ENCODE measurements around the gene MITF.

MITF gene

DNA sequence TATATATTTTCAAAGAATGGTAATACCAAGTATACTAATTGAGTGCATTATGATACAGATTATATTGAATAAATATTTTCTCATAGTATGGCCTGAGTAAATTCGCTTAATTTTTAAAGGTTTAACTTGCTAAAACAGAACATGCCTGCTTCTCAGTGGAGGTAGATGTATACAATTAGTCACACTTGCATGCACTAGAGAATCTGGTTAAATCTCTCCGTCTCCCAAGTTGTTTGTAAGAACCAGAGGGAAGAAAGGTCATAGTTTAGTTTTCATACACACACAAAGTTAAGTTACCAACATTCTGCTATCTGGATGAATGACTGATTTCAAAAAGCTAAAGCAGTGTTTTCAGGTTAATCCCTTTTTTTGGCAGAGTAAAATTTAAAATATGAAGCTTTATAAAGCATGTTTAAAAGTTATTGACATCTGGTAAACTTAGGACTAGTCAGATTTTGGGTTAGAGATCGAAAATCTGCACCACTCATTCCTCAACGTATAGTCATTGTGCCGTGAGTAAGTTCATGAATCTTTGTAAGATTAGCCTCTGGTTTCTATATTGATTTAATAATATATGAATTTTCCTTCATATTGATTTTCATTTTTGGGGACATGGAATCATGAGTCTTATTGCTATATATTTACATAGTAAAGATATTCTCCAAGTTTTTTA, 142.6 kb downstream of the MITF start:
- DNase-seq (ENCODE audit: low read depth) = no peak
- TF ChIP-seq, protein P1, sequence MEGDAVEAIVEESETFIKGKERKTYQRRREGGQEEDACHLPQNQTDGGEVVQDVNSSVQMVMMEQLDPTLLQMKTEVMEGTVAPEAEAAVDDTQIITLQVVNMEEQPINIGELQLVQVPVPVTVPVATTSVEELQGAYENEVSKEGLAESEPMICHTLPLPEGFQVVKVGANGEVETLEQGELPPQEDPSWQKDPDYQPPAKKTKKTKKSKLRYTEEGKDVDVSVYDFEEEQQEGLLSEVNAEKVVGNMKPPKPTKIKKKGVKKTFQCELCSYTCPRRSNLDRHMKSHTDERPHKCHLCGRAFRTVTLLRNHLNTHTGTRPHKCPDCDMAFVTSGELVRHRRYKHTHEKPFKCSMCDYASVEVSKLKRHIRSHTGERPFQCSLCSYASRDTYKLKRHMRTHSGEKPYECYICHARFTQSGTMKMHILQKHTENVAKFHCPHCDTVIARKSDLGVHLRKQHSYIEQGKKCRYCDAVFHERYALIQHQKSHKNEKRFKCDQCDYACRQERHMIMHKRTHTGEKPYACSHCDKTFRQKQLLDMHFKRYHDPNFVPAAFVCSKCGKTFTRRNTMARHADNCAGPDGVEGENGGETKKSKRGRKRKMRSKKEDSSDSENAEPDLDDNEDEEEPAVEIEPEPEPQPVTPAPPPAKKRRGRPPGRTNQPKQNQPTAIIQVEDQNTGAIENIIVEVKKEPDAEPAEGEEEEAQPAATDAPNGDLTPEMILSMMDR (IDR thresholded peaks at IDR 0.05; ENCODE audit: control insufficient read depth, extremely low read depth, insufficient read depth) = no peak
- H3K4me3 ChIP-seq (ENCODE audit: low read depth, low read length) = no peak overlapping the region

GRCh38 chr3:69882560-69882959, 143.3 kb downstream of the MITF start:
- TF ChIP-seq, protein P1 (IDR thresholded peaks at IDR 0.05; ENCODE audit: control insufficient read depth, extremely low read depth, insufficient read depth) = no peak
- no peak overlapping the region for H3K4me3 ChIP-seq (ENCODE audit: low read depth, low read length)
- no peak for DNase-seq (ENCODE audit: low read depth)

DNA sequence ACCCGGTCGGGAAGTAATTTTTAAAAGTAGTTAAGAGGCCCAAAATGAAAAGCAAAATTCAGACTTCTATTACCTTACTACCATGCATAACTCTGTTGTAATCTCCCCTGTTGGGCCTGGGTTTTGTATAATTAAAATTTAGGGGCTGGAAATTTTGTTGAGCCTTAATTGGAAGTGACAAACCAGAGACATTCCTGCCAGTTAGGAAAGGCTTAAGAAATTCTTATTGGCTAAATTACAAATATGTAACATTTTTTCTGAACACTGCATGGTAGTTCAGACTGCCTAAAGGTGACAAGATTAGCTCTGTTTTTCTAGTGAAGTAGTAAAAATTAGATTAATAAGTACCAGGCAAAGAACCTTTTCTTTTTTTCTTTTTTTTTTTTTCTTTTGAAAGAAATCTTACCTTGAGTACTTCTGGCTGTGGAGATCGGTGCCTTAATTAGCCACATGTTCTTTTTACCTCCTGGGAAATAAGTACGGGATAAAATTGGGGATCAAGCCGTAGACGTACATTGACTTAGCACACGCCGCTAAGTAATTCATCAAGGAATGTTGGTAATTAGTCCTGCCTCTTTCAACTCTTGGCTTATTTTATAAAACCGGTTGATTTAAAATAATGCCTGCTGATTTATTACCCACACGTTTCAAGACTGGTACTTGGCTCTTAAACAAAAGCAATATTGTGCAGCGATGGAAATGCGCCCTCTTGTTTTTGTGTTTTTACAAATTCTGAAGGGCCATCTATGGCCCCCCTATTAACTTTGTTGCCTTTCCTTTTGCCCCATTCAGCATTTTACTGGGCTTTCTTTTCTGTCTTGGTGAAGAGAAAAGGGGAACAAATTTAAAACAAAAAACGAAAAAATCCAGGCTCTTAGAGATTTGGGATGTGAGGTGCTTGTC, 149.0 kb downstream of the MITF start:
- H3K4me3 ChIP-seq (ENCODE audit: low read depth, low read length) = no peak overlapping the region
- TF ChIP-seq, protein P1 (IDR thresholded peaks at IDR 0.05; ENCODE audit: control insufficient read depth, extremely low read depth, insufficient read depth) = no peak
- no peak for DNase-seq (ENCODE audit: low read depth)

DNA sequence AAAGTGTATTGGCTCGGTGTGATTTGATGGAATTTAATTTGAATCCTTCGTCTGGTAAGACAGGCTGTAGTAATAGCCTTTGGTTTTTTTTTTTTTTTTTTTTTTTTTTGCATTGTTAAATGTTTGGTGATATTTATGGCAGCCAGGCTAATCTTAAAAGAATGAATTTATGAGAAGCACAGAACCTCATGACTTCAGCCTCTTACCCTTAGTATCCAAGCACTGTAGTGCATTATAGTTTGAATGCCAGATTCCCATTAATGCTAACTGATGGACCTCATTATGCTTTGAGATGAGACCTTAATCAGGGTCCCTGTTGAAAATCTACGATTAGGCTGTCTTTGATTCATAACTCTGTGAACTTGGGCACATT, 149.7 kb downstream of the MITF start:
- no peak overlapping the region for H3K4me3 ChIP-seq (ENCODE audit: low read depth, low read length)
- TF ChIP-seq, protein P1 (IDR thresholded peaks at IDR 0.05; ENCODE audit: control insufficient read depth, extremely low read depth, insufficient read depth) = no peak
- DNase-seq (ENCODE audit: low read depth) = no peak

DNA sequence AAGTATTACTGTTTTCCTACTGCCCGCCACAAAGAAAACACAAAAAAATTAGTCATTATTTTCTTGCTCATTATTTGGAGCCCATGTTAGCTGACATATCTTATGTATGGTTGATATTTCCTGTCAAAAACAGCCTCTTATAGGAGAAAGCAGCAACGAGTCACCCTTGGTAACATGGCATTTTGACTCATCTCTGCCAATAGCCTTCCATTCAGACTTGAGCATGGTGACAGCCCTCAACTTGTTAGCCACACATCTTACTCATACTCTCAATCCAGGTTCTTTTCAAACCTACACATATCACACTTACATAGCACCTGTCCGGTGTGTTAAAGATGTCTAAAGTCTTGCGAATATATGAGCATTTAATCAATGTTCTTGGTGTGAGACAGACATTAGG, 150.8 kb downstream of the MITF start:
- no peak for DNase-seq (ENCODE audit: low read depth)
- H3K4me3 ChIP-seq (ENCODE audit: low read depth, low read length) = no peak overlapping the region
- TF ChIP-seq, protein P1 (IDR thresholded peaks at IDR 0.05; ENCODE audit: control insufficient read depth, extremely low read depth, insufficient read depth) = no peak

- no peak overlapping the region for H3K4me3 ChIP-seq (ENCODE audit: low read depth, low read length)
- no peak for DNase-seq (ENCODE audit: low read depth)
- TF ChIP-seq, protein P1 (IDR thresholded peaks at IDR 0.05; ENCODE audit: control insufficient read depth, extremely low read depth, insufficient read depth) = no peak
Observed at GRCh38 chr3:69890691-69891090, 151.4 kb downstream of the MITF start.
